Fibroblast of lung (primary cell): ENCODE results near the gene ZNF132. TPM values are rescaled to one million over a fixed set of nuclear protein-coding genes. Genes with fewer than 3 reads are reported as not detected.
"Not testable (repeated sequence)": the region's sequence is repeated elsewhere in the genome, so short reads cannot be mapped to it uniquely, and the experiment has no call there.

Experiments
- DNase-seq, 2 donors: peaks; one replicate each; pipeline versions ENCODE4 v3.0.0 to v3.0.0-alpha.2; 2010; ENCODE audit warnings: low read depth in 2 of 2
- H2AFZ ChIP-seq: 2 replicates; pipeline ENCODE4 v1.5.1; 2012; ENCODE audit warnings: low read length, control low read depth, inconsistent platforms
- H3K27ac ChIP-seq: 2 replicates; pipeline ENCODE4 v1.5.1; 2011; ENCODE audit warnings: low read length, control low read depth; ENCODE audit not compliant: insufficient read depth
- H3K27me3 ChIP-seq: 2 replicates; pipeline ENCODE4 v1.5.1; 2011; ENCODE audit warnings: mild to moderate bottlenecking, low read length; ENCODE audit not compliant: control insufficient read depth, insufficient read depth
- H3K36me3 ChIP-seq: 2 replicates; pipeline ENCODE4 v1.5.1; 2011; ENCODE audit warnings: low read length; ENCODE audit not compliant: control insufficient read depth, insufficient read depth
- H3K4me1 ChIP-seq: 2 replicates; pipeline ENCODE4 v1.5.1; 2011; ENCODE audit warnings: low read length; ENCODE audit not compliant: control insufficient read depth, insufficient read depth; ENCODE audit errors: extremely low read depth
- H3K4me2 ChIP-seq: 2 replicates; pipeline ENCODE4 v1.5.1; 2011; ENCODE audit warnings: low read length, control low read depth; ENCODE audit not compliant: insufficient read depth; ENCODE audit errors: extremely low read depth
- H3K4me3 ChIP-seq, 4 experiments: fragments of 200-600 bp in 1 of 4; sonication (generic) in 1 of 4; replicated peaks in 1 of 4; 2 replicates each; pipeline ENCODE4 v1.5.1; 2011 to 2016; ENCODE audit warnings: low read length in 4 of 4, low read depth in 3 of 4, mild to moderate bottlenecking in 3 of 4, control low read depth in 2 of 4, inconsistent platforms in 1 of 4, mixed read lengths in 1 of 4; ENCODE audit not compliant: insufficient read depth in 1 of 4; ENCODE audit errors: control extremely low read depth in 1 of 4
- H3K79me2 ChIP-seq: 2 replicates; pipeline ENCODE4 v1.5.1; 2012; ENCODE audit warnings: mild to moderate bottlenecking, low read length, inconsistent platforms; ENCODE audit not compliant: control insufficient read depth, insufficient read depth
- H3K9ac ChIP-seq: 2 replicates; pipeline ENCODE4 v1.5.1; 2011; ENCODE audit warnings: mild to moderate bottlenecking, low read length, control low read depth; ENCODE audit not compliant: insufficient read depth
- H3K9me3 ChIP-seq: 2 replicates; pipeline ENCODE4 v1.5.1; 2012; ENCODE audit warnings: low read depth, low read length; ENCODE audit not compliant: control insufficient read depth, insufficient read depth
- H4K20me1 ChIP-seq: 2 replicates; pipeline ENCODE4 v1.5.1; 2011; ENCODE audit warnings: low read length; ENCODE audit not compliant: control insufficient read depth, insufficient read depth; ENCODE audit errors: extremely low read depth
- CTCF ChIP-seq, 2 donors: IDR thresholded peaks in 1 of 2; conservative IDR thresholded peaks in 1 of 2; 1 replicate in 1 of 2; 2 replicates in 1 of 2; pipeline ENCODE4 v1.5.1; 2011 to 2012; ENCODE audit warnings: low read length in 2 of 2, control low read depth in 1 of 2, inconsistent platforms in 1 of 2, low read depth in 1 of 2, mild to moderate bottlenecking in 1 of 2
- EZH2 ChIP-seq: IDR thresholded peaks from 2 replicates; pipeline ENCODE4 v1.5.1; 2012; ENCODE audit warnings: low read length, control low read depth, mild to moderate bottlenecking; ENCODE audit errors: missing control alignments
- polyA plus RNA-seq, 2 donors: library from polyadenylated mRNA; depleted of rRNA in 1 of 2; stranded (reverse) in 1 of 2; unstranded in 1 of 2; fragments of >200 nt; gene quantifications; 2 replicates each; pipeline ENCODE4 v1.2.1, GENCODE V29; 2011 to 2012; ENCODE audit warnings: missing spikeins in 1 of 2
- total RNA-seq: library from RNA; depleted of rRNA; stranded (reverse); fragments of >200 nt; gene quantifications from 2 replicates; pipeline ENCODE4 v1.2.1, GENCODE V29; 2014

Gene ZNF132
- total and polyA plus RNA-seq, 2 donors (not counting 1 experiment from before 2014, with no cell fraction given): 4.1 to 14.5 TPM

DNA sequence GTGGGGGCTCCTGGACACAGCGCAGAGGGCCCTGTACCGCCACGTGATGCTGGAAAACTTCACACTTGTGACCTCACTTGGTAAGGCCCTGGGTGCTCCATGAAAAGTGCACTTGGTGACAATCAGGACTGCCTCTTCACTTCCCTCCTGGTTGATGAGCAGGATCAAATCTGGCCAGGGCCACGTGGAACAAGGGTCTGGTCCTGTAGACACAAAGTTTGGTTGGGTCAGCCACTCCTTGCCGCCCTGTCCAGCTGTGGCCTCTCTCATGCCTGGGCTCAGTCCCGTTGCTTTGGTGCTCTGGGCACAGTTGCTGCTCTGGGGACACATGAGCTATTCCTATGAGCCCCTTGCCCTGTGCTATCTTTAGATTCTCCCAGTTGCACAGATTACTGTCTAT lies 13.8 kb upstream of the ZNF132 start:
- TF ChIP-seq CTCF (conservative IDR thresholded peaks at IDR 0.05 in 1 of 2, IDR thresholded peaks at IDR 0.05 in 1 of 2; ENCODE audit: low read depth in 1 of 2, low read length in 2 of 2) (no peak), EZH2 (no peak)
- H3K27me3 ChIP-seq: no peaks in the 10 kb centered on the region
- H3K4me3 ChIP-seq: no peak overlapping the region
- H3K79me2 ChIP-seq: no peaks in the 10 kb centered on the region
- H2AFZ ChIP-seq: no peak overlapping the region
- no peak overlapping the region for H3K27ac ChIP-seq
- no peak overlapping the region for H3K4me2 ChIP-seq
- H3K9ac ChIP-seq: no peak overlapping the region
- no peaks in the 10 kb centered on the region for H3K9me3 ChIP-seq
- peaks cover 6% of the 10 kb centered on the region for H3K4me1 ChIP-seq
- DNase-seq: no peak
- peaks cover 12% of the 10 kb centered on the region for H3K36me3 ChIP-seq
- no peaks in the 10 kb centered on the region for H4K20me1 ChIP-seq

DNA sequence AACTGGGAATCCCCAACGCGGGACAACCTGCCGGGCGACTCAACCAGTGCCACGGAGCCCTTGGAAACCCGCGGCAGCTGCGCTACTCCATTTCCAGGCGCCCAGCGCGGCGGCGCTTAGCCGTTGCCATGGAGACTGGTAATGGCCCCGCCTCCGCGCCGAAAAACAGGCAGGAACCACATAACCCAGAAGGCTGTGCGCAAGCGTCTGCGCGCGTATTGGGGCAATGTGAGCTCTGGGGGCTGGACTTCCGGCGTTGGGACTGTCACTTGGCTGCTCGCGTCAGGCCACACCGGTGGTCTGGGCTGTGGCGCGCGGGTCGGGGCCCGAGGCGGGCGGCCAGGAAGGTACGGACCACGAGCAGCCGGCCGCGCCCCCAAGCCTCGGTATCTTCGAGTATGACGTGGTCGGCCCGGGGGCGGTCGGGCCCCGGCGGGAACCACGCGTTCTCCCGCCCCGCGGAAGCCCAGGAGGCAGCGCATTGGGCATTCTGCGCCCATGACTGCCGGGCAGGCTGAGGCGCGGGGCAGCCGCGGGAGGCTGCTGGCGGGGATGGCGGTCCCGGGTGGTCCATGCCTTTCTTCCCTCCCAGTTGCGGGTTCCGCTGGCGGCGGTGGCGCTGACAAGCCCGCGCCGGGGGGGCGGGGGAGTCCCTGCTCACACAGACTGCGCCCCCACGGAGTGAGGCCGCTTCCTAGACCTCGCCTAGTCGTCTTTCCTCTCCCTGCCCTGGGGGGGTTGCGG lies 11.6 kb upstream of the ZNF132 start, which contains the start of gene ZNF324B:
Gene ZNF324B (plus strand): TSS at position 265 of the 744 bp plus-strand sequence. CDS start 2,080 bp downstream, outside the sequence.
- Histone ChIP-seq H3K27me3 (no peaks in the 10 kb centered on the region), H3K4me3 (peak within 1 kb of the TSS; percentile 71 to 93 (median 80)), H3K4me2 (peak within 1 kb of the TSS; percentile 100), H4K20me1 (no peaks in the 10 kb centered on the region), H3K79me2 (no peaks in the 10 kb centered on the region), H3K4me1 (peaks cover 6% of the 10 kb centered on the region), H2AFZ (peak within 1 kb of the TSS; percentile 96), H3K27ac (peak within 1 kb of the TSS; percentile 70), H3K9me3 (no peaks in the 10 kb centered on the region), H3K9ac (peak within 1 kb of the TSS; percentile 72), H3K36me3 (peaks cover 7% of the 10 kb centered on the region)
- no peak for TF ChIP-seq EZH2
- peak; percentile 92 for DNase-seq

DNA sequence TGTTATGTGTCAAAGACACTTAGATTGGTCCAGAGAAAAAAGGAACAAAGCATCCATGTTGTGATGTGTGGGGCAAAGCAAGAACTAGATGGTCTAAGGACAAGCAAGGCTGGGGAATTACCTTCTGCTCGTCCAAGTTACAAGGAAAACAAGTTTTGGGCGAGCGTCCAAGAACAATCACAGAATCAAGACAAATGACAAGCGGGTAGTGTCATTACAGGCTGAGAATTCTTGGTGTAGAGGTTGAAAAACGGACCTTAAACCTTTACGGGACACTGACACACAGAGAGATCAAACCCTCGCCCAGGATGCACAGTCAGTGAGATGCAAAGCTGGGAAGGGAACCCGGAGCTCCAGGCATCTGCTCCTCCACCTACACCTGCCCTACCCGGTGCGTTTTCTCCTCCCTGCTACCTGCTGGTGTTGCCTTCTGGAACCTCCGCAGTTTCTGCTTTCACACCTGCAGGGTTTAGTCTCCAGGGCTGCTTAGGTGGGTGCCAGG lies 11.0 kb upstream of the ZNF132 start:
- Histone ChIP-seq H2AFZ (peak overlapping the region; percentile 96), H3K79me2 (no peaks in the 10 kb centered on the region)
- DNase-seq: no peak

GRCh38 chr19:58449980-58450379 lies 10.0 kb upstream of the ZNF132 start:
- DNase-seq, H3K27me3 ChIP-seq, H3K4me1 ChIP-seq, H3K4me3 ChIP-seq, H3K36me3 ChIP-seq, H4K20me1 ChIP-seq, H3K4me2 ChIP-seq, H3K9ac ChIP-seq, H3K79me2 ChIP-seq, H3K27ac ChIP-seq, H2AFZ ChIP-seq, H3K9me3 ChIP-seq: not testable (repeated sequence)

More for the DNA sequence above, 11.0 kb upstream of the ZNF132 start:
- H3K27ac ChIP-seq: no peak overlapping the region
- H3K36me3 ChIP-seq: peaks cover 4% of the 10 kb centered on the region
- H3K27me3 ChIP-seq: peaks cover 5% of the 10 kb centered on the region
- no peak overlapping the region for H3K9ac ChIP-seq
- peaks cover 6% of the 10 kb centered on the region for H3K4me1 ChIP-seq
- TF ChIP-seq CTCF (conservative IDR thresholded peaks at IDR 0.05 in 1 of 2, IDR thresholded peaks at IDR 0.05 in 1 of 2; ENCODE audit: low read depth in 1 of 2, low read length in 2 of 2) (no peak), EZH2 (no peak)
- peak overlapping the region; percentile 100 for H3K4me2 ChIP-seq
- peak overlapping the region; percentile 71 to 93 (median 80) for H3K4me3 ChIP-seq
- no peaks in the 10 kb centered on the region for H3K9me3 ChIP-seq
- H4K20me1 ChIP-seq: no peaks in the 10 kb centered on the region

DNA sequence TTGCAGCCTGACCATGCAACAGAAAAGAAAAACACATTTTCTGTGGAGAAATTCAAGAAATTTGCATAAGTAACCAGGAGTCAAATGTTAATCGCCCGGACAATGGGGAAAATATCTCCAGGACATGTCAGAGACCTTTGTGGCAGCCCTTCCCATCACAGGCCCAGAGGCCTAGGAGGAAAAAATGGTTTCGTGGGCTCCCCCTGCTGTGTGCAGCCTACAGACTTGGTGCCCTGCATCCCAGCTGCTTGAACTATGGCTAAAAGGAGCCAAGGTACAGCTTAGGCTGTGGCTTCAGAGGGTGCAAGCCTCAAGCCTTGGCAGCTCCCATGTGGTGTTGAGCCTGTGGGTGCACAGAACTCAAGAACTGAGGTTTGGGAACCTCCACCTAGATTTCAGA lies 8.9 kb upstream of the ZNF132 start:
- H2AFZ ChIP-seq, H3K4me1 ChIP-seq, DNase-seq, H3K4me3 ChIP-seq, H3K27me3 ChIP-seq, H4K20me1 ChIP-seq, H3K27ac ChIP-seq, H3K9ac ChIP-seq, H3K79me2 ChIP-seq, H3K36me3 ChIP-seq, H3K9me3 ChIP-seq, H3K4me2 ChIP-seq: not testable (repeated sequence)
